IPS DF 4.7 (cell line): Measurements from ENCODE around the gene PXDN.

Experiments
- DNase-seq: peaks from one replicate; pipeline ENCODE4 v3.0.0-alpha.2; 2013; ENCODE audit warnings: low spot score; ENCODE audit errors: extremely low read depth

PXDN gene

DNA sequence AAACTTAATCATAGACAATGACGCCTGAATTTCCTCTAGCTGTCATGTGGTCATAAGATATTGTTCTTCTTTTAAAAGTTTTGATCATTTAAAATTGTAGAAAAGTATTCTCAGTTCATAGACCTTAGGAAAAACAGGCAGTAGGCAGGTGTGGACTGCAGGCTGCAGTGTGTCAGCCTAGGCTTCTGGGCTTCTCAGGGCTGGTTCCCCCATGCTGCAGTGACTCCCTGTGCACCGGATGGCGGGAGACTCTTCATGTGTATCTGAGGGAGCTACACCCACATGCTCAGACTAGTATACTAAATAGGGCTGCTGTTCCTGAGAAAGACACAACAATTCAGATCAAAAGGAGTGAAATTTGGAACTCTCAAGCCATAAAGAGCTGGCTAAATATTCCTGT lies 72.4 kb downstream of the PXDN start:
- no peak for DNase-seq

DNA sequence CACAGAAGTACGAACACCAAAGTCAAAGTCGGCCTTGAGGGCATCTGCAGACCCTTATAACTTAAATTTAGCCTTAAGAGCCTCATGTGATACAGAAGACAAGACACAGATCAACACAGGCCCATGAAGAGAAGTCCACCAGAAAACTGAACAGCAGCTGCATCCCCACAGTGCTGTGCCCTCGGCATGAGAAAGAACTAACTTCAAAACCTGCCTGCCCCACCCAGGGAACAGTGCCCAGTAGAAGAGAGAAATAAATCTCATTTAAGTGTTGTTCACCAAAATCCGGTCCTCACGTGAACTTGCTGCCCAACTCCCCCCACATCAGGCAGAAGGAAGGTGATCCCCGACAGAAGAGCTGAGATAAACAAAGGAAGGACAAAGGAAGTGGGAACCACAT lies 73.7 kb downstream of the PXDN start:
- DNase-seq = no peak

DNA sequence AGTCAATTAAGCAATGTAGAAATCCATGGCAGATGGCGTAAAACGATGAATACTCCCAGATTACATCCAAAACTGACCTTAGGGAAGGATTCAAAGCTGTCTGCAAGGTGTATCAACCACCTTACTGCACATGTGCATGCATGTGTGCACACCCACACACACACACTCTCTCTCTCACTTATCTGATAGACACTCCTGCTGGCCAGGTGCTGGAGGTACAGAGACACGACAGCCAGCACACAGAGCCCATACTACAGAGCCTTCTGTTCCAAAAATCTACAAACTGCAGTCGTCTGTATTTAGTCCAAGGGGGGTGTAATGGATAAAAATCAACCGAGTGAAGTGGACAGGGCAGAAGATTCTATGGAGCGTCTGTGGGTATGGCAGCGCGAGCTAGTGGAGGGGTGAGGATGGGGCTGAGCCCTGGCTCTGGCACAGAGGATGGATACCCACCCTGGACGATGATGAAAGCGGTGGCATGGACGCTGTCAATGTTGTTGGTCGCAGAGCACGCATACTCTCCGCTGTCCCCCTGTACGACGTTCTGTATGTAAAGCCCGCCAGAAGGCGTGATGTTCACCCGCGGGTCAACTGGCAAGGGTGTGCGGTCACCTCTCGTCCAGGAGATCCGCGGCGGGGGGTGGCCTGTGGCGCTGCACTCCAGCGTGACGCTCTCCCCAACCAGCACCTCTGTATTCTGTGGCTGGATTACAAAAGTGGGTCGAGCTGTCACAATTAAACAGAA lies 78.4 kb downstream of the PXDN start:
- no peak for DNase-seq

DNA sequence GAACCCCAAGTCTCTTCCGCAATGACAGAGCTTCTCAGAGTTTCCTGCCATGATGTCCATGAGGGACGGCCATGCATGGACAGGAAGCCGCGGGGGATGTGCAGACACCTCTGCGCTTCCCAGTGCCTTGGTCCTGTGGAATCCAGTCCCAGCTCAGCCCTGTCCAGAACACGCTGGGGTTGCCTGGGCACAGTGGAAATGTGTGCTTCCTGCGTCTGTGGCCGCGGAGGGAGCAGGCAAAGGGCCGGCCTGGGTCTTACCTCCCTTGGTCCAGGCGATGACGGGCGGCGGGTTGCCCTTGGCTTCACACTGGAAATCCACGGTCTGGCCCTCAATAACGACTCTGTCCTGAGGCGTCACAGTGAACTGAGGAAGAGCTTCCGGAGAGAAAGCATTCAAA lies 79.6 kb downstream of the PXDN start:
- DNase-seq = no peak

DNA sequence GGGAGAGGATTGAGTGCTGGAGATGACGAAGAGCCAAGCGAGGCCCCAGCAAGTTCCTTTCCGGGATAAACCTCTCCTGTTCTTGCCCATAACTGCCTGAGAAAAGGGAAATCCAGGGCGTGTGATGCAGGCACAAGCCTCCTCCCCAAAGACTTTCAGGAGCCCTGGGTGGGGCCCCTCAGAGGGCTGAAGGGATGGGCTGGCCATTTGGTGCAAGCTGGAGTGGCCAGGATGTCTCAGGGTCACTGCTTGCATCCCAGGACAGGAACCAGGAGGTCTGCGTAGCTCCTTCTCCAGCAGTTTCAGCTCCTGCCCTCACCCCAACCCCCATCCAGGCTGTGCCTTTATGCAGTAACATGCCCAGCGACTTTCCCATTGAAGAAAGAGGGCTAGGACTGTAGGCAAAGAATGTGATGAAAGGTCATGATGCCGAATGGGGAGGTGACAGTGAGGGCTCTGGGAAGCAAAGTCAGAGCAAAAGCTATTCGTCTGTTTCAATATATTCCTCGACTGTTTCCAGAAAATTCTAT lies 80.2 kb downstream of the PXDN start:
- no peak for DNase-seq

DNA sequence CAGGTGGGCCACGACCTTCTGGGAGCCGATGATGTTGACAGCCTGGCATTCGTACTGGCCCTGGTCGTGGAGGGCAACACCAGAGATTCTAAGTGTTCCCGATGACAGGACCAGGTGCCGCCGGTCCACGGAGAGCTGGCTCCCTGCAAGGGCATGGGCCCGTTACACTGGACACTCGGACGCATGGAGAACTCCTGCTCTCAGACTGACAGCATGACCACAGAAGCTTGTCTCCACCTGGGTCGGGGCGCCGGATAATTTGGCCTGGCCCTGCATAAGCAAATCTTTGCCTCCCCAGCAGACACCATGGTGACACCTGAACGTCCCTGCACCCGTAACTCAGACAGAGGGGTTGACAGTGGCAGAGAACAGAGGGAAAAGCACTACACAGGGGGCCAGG lies 80.7 kb downstream of the PXDN start:
- DNase-seq = no peak

DNA sequence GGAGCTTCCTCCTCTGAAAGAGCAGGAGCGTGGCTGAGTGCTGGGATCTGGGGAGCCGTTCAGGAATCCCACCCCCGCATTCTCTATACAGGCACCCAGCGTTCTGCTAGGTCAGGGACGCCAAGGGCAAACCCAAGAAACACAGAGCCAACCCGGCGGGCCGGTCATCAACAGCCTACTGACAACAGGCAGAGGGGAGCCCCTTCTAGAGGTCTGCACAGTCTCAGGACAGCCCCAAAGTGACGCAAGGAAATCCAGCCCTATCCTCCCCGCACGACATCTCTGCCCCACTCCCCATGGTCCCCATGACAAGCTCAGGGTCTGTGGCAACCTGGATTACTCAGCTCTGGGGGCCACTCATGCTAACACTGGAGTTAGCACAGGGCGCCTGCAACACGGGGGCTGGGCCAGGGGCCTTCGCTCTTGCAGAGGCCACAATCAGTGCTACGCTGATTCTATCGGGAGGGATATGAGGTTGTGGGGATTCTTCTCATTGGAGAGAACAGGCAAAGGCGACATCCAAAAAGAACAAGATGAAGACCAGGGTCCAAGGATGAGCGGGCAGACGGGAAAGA lies 81.6 kb downstream of the PXDN start:
- no peak for DNase-seq

DNA sequence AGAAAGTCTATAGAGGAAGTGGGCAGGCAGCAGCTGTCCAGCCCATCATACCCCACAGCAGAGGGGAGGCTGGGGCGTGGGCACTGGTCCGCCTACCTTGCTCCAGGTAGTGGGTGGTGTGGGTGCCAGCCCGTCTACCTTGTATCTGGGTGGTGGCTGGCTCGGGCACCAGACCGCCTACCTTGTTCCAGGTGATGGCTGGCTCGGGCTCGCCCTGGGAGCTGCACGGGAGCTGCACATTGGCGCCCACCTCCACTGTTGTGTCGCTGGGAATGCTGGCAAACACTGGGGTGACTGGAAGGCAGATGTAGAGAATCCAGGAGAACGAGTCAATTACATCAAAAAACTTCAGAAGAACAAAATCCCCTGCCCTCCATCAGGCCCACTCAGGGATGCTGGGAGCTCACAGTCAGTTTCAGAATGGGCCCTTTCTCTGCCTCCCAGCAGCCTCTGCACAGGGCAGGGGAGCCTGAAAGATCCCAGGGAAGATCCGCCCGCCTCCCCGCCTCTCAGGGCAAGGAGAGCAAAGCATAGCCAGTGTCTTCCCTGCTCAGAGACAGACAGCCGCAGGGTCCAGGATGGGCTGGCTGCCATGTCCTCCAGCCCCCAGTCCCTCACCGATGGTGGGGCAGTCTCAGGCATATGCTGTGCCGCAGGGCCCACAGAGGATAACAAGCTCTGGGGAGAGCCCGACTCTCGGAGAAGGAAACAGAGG lies 82.3 kb downstream of the PXDN start:
- DNase-seq = no peak

DNA sequence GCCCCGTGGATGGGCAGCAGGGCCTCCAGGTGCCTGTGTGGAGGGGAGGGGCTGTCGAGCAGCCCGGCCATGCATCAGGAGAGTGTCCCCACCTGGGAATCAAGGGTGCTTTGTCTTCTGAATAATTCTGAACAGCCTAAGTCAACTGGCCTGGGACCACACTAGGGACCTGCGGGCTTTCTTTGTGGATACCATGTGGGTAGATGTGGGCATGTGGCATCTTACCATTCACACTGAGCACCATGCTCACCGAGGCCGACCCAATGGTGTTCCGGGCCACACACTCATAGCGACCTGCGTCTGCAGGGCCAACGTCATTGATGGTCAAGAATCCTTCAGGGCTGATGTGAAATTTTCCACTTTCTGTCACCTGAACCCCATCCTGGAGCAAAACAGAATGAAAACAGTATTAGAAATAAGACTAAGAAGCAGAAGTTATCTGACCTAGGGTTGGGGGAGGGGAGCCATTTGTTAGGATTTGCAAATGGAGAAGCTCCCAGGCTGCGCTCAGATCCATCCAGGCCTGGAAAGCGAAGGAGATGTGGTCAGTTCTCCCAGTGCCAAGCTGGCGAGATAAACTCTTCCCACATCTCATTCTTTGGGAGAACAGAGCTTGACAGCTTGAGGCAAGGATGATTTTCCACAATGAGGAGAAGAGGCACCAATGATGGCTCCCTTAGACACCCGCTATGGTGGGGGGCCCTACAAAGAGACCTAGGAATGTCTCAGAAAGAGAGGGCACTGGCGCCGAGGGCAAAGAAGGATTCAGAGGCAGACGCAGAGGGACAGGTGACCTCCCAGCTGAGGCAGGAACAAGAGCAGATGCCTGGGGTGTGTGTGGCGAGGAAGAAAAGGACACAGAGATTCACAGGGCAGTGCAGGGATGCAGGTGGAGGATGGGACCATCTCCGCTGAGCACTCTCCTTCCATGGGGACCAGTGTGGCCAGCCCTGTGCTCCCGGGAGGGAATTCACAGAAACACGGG lies 83.4 kb downstream of the PXDN start:
- no peak for DNase-seq

DNA sequence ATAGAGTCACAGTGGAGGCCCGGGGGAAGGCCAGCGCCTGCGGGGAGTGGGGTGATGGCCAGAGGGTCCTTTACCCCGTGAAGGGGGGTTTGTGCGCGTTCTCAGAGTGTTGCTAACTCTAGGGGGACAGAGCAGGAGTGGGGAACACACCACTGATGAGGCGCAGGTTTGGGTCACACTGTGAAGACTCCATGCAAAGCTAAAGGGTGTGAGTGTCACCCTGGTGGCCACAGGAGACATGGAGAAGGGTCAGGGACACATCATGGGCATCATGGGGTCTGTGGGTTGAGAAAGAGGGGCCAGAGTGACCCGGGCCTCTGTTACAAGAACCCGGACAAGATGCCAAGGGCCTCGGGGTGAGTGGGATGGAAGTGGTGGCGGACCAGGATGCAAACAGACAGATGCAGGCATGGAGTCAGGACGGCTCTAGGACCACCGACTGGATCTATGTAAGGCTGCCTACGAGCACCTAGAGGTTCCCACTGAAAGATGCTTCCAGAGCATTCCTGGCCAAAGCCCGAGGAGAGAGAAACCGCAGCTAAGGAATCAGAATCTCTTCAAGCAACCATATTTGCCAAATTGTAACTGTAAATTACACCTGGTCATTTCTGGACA lies 84.3 kb downstream of the PXDN start:
- DNase-seq = no peak

DNA sequence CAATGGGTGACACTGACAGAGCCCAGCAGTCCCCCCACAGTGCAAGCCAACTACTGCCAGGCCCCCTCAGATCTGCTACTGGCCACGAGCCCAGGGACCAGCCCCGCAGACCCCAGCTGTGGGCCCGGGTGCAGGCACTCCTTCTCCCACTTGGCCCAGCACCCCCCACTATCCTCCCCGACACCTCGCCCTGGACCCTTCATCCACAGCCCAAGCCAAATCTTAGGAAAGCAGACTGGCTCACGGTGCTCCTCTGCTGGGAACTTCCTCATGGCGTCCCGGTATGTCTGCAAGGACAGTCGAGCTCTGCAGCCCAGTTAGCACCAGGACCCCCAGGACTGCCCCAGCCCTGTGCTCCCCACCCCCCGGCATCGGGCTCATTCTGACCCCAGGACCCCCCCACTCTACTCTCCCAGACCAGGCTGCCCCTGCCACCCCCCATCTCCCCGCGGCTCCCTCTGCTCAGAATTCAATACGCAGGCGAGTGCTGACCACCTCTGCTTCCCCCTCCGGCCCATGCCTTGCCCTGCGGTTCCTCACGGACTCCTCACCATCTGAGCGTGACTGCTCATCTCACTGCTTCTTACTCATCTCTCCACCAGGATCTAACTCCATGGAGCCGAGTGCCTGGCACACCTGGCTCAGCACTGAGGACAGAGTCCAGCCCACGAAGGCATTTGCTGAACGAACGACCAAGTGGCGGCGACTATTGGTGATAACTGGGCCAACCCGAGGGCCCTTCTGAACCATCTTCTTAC lies 85.7 kb downstream of the PXDN start:
- no peak for DNase-seq

DNA sequence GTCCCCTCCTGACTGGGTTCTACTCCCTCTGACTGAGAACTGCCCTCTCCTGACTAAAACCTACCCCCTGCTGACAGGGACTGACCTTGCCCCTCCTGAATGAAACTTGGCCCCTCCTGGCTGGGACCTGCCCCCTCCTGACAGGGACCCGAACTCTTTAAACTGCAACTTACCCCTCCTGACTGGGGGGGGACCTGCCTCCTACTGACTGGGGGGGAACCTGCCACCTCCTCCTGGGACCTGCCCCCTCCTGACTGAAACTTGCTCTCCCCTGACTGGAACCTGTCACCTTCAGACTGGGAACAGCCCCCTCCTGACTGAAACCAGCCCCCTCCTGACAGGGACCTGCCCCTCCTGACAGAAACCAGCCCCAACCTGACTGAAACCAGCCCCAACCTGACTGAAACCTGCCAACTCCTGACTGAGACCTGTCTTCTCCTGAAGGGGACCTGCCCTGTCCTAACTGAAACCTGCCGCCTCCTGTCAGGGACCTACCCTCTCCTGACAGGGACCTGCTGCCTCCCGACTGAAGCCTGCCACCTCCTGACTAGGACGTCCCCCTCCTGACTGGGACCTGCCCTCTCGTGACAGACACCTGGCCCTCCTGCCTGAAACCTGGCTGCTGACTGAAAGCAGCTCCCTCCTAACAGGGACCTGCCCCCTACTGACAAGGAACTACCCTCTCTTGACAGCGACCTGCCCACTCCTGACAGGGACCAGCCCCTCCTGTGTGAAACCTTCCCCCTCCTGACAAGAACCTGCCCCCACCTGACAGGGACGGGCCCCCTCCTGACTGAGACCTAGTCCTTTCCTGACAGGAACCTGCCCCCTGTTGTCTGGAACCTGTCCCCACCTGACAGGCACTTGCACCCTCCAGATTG lies 87.1 kb downstream of the PXDN start:
- no peak for DNase-seq

DNA sequence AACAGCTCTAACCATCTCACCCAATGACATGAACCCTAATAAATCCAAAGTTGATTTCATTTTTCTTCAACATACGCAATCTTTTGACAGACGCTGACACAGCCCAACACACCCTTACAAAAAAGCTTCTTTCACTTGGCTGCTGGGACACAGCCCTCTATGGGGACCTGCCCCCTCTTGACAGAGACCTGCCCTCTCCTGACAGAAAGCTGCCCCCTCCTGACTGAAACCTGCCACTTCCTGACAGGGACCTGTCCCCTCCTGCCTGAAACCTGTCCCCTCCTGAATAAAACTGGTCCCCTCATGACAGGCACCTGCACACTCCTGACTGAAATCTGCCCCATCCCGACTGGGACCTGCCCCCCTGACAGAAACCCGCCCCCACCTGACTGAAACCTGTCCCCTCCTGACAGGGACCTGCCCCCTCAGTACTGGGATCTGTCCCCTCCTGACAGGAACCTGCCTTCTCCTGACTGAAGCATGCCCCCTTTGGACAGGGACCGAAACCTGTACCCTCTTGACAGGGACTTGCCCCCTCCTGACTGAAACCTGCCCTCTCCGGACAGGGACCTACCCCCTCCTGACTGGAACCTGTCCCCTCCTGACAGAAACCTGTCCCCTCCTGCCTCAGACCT lies 87.9 kb downstream of the PXDN start:
- DNase-seq = no peak

DNA sequence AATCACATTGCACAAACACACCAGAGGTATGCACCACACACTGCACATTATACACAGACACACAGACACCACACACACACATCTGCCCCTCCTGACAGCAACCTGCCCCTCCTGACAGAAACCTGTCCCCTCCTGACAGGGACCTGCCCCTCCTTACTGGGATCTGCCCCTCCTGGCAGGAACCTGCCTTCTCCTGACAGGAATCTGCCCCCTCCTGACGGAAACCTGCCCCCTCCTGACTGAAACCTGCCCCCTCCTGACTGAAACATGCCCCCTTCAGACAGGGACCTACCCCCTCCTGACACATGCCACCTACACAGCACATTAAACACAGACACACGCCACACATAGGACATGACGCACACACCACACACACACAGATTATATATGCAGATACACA lies 88.9 kb downstream of the PXDN start:
- no peak for DNase-seq

DNA sequence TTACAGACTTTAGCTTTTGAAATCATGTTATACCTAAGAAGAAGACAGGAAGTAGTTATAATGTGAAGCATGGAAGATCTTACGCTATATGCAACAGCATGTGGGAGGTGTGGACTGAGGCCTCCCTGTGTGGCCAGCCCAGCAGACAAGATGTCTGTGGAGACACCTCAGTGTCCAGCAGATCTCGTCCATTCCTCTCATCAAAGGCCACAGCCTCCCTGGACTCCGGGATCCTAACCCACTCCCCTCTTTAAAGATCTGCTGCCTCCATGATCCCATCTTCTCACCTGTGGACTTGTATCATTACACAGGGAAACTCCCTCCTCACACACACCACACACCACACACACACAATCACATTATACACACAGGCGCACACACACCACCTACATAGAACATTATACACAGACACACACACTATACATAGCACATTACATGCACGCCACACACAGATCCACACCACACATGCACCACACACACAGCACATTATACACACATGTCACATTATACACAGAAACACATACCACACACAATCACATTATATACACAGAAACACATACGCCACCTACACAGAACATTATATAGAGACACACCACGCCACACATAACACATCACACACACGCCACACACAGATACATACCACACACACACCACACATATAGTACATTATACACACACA lies 89.5 kb downstream of the PXDN start:
- no peak for DNase-seq

DNA sequence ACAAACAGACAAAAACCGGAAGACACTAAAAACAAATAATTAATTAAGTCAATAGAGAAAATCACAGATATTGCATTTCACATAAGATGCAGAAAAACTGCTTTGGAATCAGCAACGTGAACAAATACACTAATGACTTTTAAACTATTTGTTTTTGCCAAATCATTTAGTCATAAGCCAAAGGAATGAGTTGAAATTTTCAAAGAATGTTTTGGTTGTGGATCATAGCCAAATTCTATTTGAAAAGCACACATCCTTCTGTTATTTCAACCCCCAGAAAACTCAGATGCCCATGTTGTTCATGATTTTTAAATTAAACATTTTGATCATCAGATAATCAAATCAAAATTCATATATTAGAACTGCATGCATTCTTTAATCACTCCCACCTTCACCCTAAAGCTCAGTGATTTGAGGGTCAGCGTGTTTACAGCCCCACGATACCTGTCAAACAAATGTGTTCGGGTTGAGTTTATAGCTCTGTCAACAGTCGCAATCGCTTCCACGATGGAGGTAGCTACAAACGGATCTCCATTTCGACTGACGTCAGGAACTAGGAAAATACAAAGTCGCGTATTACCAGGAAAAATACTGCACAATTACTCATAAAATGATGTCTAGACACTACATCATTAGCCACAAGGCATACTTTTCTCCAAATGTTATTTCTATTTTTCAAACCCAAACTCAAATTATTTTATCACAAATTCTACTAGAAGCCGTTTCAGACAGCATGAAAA lies 90.2 kb downstream of the PXDN start:
- no peak for DNase-seq

DNA sequence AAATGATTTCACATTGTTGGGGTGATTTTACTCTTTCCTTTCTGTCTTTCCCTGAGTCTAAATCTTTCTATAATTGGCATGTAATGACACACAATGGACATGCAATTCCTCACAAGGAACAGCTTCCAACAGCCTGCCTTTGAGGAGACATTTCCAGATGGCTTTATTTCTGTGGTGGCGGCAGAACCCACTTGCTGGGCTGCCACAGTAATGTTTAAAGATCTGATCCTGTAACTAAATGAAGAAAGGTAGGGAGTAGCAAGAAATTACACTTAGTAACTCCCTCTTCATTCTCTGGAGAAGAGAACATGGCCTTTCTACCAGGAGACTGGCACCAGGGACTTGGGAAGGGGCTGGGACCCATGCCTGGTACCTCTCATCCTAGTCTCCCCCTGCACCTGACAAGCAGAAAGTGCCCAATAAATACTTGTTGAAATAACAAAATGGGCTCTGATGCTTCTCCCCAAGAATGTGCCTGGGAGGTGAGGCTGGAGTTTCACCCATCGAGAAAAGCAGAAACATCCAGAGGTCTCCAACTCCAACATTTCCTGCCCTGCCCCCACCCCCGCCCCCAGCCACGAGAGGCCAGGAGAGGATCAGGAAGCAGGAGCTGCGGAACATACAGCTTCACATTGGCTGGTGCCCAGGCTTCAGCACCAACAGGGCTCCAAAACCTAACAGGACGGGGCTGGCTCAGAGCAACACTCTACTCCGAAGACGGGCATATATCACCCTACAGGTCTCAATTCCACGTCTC lies 92.1 kb downstream of the PXDN start:
- no peak for DNase-seq
